ENCODE data around the gene FLOT1. TPM values are rescaled to one million over a fixed set of nuclear protein-coding genes. Genes with fewer than 3 reads are reported as not detected.
A peak's percentile ranks its signal among the peaks of the same experiment; 100 is the strongest.

FLOT1 gene
- total and polyA plus RNA-seq, 2 of the 13 experiments (the other 11 are each of a cell fraction or from before 2014, with no cell fraction given): 82.3 to 130 TPM

DNA sequence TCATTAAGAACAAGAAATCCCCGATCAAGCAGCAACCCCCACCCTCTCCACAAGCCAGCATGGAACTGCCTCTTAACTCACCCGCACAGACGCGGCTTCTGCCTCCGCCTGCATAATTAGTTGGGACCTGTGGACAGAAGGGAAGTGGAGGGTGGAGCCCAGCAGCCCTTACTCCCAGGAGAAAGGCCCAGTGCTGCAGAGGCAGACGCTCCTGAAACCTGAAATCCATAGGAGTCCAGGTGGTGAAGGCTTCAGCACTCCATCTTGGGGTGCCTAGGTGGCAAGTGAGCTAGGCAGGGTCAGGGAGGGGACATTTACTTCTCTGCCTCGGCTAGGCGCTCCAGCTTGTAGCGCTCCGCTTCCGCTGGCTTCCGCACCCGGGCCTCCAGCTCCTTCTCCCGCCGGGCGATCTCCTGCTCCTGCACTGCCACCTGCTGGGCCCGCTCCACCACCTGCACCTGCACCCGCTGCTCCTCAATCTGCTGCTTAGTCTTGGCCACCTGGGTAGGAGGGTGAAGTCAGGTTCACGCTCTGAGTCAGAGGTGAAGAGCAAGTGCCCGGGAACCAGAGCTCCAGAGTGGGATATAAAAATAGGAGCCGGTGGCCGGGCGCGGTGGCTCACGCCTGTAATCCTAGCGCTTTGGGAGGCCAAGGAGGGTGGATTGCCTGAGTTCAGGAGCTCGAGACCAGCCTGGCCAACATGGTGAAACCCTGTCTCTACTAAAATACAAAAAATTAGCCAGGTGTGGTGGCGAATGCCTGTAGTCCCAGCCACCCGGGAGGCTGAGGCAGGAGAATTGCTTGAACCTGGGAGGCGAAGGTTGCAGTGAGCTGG, 11.7 kb downstream of the FLOT1 start (continued):
- TF ChIP-seq, protein P1, sequence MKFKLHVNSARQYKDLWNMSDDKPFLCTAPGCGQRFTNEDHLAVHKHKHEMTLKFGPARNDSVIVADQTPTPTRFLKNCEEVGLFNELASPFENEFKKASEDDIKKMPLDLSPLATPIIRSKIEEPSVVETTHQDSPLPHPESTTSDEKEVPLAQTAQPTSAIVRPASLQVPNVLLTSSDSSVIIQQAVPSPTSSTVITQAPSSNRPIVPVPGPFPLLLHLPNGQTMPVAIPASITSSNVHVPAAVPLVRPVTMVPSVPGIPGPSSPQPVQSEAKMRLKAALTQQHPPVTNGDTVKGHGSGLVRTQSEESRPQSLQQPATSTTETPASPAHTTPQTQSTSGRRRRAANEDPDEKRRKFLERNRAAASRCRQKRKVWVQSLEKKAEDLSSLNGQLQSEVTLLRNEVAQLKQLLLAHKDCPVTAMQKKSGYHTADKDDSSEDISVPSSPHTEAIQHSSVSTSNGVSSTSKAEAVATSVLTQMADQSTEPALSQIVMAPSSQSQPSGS (CRISPR knock-in tag; IDR thresholded peaks at IDR 0.05): no peak
- TF ChIP-seq ZNF672 (CRISPR knock-in tag; IDR thresholded peaks at IDR 0.05) (no peak), NR2C2 (CRISPR knock-in tag; IDR thresholded peaks at IDR 0.05; ENCODE audit: borderline replicate concordance) (peak; percentile 18; the same call in 1 of the 2 replicates), CC2D1A (CRISPR knock-in tag; IDR thresholded peaks at IDR 0.05) (no peak), ZNF605 (CRISPR knock-in tag; IDR thresholded peaks at IDR 0.05) (no peak), ZNF850 (CRISPR knock-in tag; conservative IDR thresholded peaks at IDR 0.05) (no peak), ZSCAN9 (CRISPR knock-in tag; IDR thresholded peaks at IDR 0.05; ENCODE audit: borderline replicate concordance) (no peak), ZNF644 (CRISPR knock-in tag; IDR thresholded peaks at IDR 0.05; ENCODE audit: low read depth) (no peak), HNRNPK (IDR thresholded peaks at IDR 0.05; ENCODE audit: low read depth, low read length, poor library complexity, severe bottlenecking) (no peak), TBL1XR1 (IDR thresholded peaks at IDR 0.05; ENCODE audit: borderline replicate concordance, low read length, partially characterized antibody) (no peak), ZNF564 (CRISPR knock-in tag; IDR thresholded peaks at IDR 0.05) (no peak), ZNF34 (CRISPR knock-in tag; IDR thresholded peaks at IDR 0.05; ENCODE audit: borderline replicate concordance) (no peak), ZNF749 (CRISPR knock-in tag; IDR thresholded peaks at IDR 0.05; ENCODE audit: borderline replicate concordance) (no peak), CEBPB (IDR thresholded peaks at IDR 0.05; ENCODE audit: borderline replicate concordance, low read depth, low read length) (no peak), ISX (CRISPR knock-in tag; conservative IDR thresholded peaks at IDR 0.05) (no peak), ZNF160 (CRISPR knock-in tag; IDR thresholded peaks at IDR 0.05) (no peak)
- TF ChIP-seq, protein P2, sequence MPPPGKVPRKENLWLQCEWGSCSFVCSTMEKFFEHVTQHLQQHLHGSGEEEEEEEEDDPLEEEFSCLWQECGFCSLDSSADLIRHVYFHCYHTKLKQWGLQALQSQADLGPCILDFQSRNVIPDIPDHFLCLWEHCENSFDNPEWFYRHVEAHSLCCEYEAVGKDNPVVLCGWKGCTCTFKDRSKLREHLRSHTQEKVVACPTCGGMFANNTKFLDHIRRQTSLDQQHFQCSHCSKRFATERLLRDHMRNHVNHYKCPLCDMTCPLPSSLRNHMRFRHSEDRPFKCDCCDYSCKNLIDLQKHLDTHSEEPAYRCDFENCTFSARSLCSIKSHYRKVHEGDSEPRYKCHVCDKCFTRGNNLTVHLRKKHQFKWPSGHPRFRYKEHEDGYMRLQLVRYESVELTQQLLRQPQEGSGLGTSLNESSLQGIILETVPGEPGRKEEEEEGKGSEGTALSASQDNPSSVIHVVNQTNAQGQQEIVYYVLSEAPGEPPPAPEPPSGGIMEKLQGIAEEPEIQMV (CRISPR knock-in tag; IDR thresholded peaks at IDR 0.05; ENCODE audit: low read depth): no peak
- TF ChIP-seq, protein P3, sequence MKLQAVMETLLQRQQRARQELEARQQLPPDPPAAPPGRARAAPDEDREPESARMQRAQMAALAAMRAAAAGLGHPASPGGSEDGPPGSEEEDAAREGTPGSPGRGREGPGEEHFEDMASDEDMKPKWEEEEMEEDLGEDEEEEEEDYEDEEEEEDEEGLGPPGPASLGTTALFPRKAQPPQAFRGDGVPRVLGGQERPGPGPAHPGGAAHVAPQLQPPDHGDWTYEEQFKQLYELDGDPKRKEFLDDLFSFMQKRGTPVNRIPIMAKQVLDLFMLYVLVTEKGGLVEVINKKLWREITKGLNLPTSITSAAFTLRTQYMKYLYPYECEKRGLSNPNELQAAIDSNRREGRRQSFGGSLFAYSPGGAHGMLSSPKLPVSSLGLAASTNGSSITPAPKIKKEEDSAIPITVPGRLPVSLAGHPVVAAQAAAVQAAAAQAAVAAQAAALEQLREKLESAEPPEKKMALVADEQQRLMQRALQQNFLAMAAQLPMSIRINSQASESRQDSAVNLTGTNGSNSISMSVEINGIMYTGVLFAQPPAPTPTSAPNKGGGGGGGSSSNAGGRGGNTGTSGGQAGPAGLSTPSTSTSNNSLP (IDR thresholded peaks at IDR 0.05; ENCODE audit: low read depth, low read length): no peak
- TF ChIP-seq, protein P4, sequence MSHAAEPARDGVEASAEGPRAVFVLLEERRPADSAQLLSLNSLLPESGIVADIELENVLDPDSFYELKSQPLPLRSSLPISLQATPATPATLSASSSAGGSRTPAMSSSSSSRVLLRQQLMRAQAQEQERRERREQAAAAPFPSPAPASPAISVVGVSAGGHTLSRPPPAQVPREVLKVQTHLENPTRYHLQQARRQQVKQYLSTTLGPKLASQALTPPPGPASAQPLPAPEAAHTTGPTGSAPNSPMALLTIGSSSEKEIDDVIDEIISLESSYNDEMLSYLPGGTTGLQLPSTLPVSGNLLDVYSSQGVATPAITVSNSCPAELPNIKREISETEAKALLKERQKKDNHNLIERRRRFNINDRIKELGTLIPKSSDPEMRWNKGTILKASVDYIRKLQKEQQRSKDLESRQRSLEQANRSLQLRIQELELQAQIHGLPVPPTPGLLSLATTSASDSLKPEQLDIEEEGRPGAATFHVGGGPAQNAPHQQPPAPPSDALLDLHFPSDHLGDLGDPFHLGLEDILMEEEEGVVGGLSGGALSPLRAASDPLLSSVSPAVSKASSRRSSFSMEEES (CRISPR knock-in tag; IDR thresholded peaks at IDR 0.05): no peak
- TF ChIP-seq, protein P5, sequence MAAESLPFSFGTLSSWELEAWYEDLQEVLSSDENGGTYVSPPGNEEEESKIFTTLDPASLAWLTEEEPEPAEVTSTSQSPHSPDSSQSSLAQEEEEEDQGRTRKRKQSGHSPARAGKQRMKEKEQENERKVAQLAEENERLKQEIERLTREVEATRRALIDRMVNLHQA (CRISPR knock-in tag; IDR thresholded peaks at IDR 0.05): no peak
- TF ChIP-seq, protein P6, sequence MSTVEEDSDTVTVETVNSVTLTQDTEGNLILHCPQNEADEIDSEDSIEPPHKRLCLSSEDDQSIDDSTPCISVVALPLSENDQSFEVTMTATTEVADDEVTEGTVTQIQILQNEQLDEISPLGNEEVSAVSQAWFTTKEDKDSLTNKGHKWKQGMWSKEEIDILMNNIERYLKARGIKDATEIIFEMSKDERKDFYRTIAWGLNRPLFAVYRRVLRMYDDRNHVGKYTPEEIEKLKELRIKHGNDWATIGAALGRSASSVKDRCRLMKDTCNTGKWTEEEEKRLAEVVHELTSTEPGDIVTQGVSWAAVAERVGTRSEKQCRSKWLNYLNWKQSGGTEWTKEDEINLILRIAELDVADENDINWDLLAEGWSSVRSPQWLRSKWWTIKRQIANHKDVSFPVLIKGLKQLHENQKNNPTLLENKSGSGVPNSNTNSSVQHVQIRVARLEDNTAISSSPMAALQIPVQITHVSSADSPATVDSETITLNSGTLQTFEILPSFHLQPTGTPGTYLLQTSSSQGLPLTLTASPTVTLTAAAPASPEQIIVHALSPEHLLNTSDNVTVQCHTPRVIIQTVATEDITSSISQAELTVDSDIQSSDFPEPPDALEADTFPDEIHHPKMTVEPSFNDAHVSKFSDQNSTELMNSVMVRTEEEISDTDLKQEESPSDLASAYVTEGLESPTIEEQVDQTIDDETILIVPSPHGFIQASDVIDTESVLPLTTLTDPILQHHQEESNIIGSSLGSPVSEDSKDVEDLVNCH (CRISPR knock-in tag; IDR thresholded peaks at IDR 0.05): no peak
